PC-9 (cell line): Measurements from ENCODE around the gene CTNNA3. TPM values are rescaled to one million over a fixed set of nuclear protein-coding genes. Genes with fewer than 3 reads are reported as not detected.

Experiments used
- BruUV-seq: library from RNA; stranded (reverse); fragments of 400-500 nt; replicated peaks from 2 replicates; lab custom pipeline; 2021; lab: Mats Ljungman, UMichigan
- CTCF ChIA-PET: fragments of 300-600 bp; sonication (Branson Sonifier 250); formaldehyde crosslinking; loops from one replicate; lab custom pipeline; 2022; ENCODE audit warnings: antibody characterized with exemption; lab: Charles Lee
- POLR2A ChIA-PET: fragments of 300-600 bp; sonication (Branson Sonifier 250); formaldehyde crosslinking; loops from one replicate; lab custom pipeline; 2022; ENCODE audit warnings: antibody characterized with exemption; ENCODE audit not compliant: unreplicated experiment; lab: Charles Lee
- DNase-seq, 2 experiments: peaks; one replicate each; pipeline versions ENCODE4 v3.0.0 to v3.0.0-alpha.2; 2015 to 2022; ENCODE audit warnings: mixed read lengths in 1 of 2
- H2AFZ ChIP-seq: fragments of 200-600 bp; sonication (generic); 2 replicates; pipeline ENCODE4 v1.8.1; 2017; ENCODE audit warnings: antibody characterized with exemption
- H3F3A ChIP-seq: fragments of 200-600 bp; sonication (generic); 2 replicates; pipeline ENCODE4 v1.8.1; 2017; ENCODE audit warnings: antibody characterized with exemption, mild to moderate bottlenecking, low read depth; ENCODE audit not compliant: insufficient read depth
- H3K27ac ChIP-seq: fragments of 200-600 bp; sonication (generic); 2 replicates; pipeline ENCODE4 v1.6.1; 2016; ENCODE audit warnings: mixed run types
- H3K27me3 ChIP-seq: fragments of 200-600 bp; sonication (generic); 2 replicates; pipeline ENCODE4 v1.6.1; 2016; ENCODE audit warnings: low read depth, mixed run types; ENCODE audit not compliant: insufficient read depth
- H3K36me3 ChIP-seq: fragments of 200-600 bp; sonication (generic); 2 replicates; pipeline ENCODE4 v1.6.1; 2016; ENCODE audit warnings: low read depth, mixed run types
- H3K4me1 ChIP-seq: fragments of 200-600 bp; sonication (generic); replicated peaks from 2 replicates; pipeline ENCODE4 v1.6.1; 2016; ENCODE audit warnings: mixed run types; ENCODE audit not compliant: insufficient read depth
- H3K4me2 ChIP-seq: fragments of 200-600 bp; sonication (generic); 2 replicates; pipeline ENCODE4 v1.6.1; 2017; ENCODE audit warnings: mixed run types
- H3K4me3 ChIP-seq: fragments of 200-600 bp; sonication (generic); 2 replicates; pipeline ENCODE4 v1.6.1; 2016; ENCODE audit warnings: mixed run types
- H3K79me2 ChIP-seq: fragments of 200-600 bp; sonication (generic); 2 replicates; pipeline ENCODE4 v1.6.1; 2017; ENCODE audit warnings: low read depth, mixed run types
- H3K9me2 ChIP-seq: fragments of 200-600 bp; sonication (generic); 2 replicates; pipeline ENCODE4 v1.8.1; 2017; ENCODE audit warnings: mild to moderate bottlenecking; ENCODE audit not compliant: insufficient read depth
- H3K9me3 ChIP-seq: fragments of 200-600 bp; sonication (generic); 2 replicates; pipeline ENCODE4 v1.8.1; 2016; ENCODE audit warnings: low read depth; ENCODE audit not compliant: insufficient read depth
- H4K20me1 ChIP-seq: fragments of 200-600 bp; sonication (generic); 2 replicates; pipeline ENCODE4 v1.8.1; 2017; ENCODE audit not compliant: insufficient read depth
- EZH2 ChIP-seq: fragments of 200-600 bp; sonication (generic); IDR thresholded peaks from 2 replicates; pipeline ENCODE4 v1.8.0; 2017; ENCODE audit warnings: antibody characterized with exemption, low read depth
- intact Hi-C: fragments of 100-400 bp; cut with micrococcal nuclease; formaldehyde crosslinking; loops from one replicate; pipeline ENCODE4 v1.10.0; 2022; ENCODE audit not compliant: unreplicated experiment
- total RNA-seq: library from RNA; stranded (reverse); gene quantifications from 2 replicates; pipeline ENCODE4 v1.2.3, GENCODE V29; 2021
- TF ChIP-seq, protein P1 (sequence below): fragments of 200-600 bp; sonication (generic); conservative IDR thresholded peaks from 2 replicates; pipeline ENCODE4 v1.6.1; 2017; ENCODE audit warnings: mixed run types, antibody characterized with exemption, mild to moderate bottlenecking, moderate library complexity

CTNNA3 gene
- total RNA-seq, 1 experiment from 2014 or later, result not detected

DNA sequence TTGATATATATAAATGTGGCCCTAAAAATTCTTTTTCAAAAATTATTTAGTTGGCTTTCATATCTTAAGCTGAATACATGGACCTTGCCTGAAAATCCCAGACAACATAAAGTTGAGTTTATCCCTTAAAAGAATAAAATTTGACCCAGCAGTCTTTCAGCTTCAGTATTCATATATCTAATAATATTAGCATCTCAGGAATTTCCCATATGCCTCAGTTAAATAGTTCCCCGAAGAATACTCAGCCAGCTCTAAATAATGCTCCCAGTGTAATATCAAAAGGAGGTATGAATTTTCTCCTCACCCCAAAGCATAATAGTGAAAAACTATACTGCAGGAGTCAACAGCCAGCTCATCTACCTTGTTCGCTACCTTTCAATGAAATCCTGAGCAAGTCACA is 145.9 kb downstream of the CTNNA3 start:
- H2AFZ ChIP-seq, result no peak overlapping the region
- no peak overlapping the region for H3K4me3 ChIP-seq
- ChIA-PET POLR2A (no interaction called here), CTCF (no interaction called here)
- H3K27ac ChIP-seq, result no peak overlapping the region
- no peaks in the 10 kb centered on the region for H3K27me3 ChIP-seq
- no peaks in the 10 kb centered on the region for H3K36me3 ChIP-seq
- no peak for DNase-seq
- H3K4me1 ChIP-seq, result no peaks in the 10 kb centered on the region
- TF ChIP-seq, protein P1, sequence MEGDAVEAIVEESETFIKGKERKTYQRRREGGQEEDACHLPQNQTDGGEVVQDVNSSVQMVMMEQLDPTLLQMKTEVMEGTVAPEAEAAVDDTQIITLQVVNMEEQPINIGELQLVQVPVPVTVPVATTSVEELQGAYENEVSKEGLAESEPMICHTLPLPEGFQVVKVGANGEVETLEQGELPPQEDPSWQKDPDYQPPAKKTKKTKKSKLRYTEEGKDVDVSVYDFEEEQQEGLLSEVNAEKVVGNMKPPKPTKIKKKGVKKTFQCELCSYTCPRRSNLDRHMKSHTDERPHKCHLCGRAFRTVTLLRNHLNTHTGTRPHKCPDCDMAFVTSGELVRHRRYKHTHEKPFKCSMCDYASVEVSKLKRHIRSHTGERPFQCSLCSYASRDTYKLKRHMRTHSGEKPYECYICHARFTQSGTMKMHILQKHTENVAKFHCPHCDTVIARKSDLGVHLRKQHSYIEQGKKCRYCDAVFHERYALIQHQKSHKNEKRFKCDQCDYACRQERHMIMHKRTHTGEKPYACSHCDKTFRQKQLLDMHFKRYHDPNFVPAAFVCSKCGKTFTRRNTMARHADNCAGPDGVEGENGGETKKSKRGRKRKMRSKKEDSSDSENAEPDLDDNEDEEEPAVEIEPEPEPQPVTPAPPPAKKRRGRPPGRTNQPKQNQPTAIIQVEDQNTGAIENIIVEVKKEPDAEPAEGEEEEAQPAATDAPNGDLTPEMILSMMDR, result no peak
- TF ChIP-seq EZH2, result no peak
- H3F3A ChIP-seq, result no peaks in the 10 kb centered on the region
- BruUV-seq, result no TSS peak
- intact Hi-C loops, result no loop called here
- H4K20me1 ChIP-seq, result no peaks in the 10 kb centered on the region
- no peaks in the 10 kb centered on the region for H3K79me2 ChIP-seq
- no peaks in the 10 kb centered on the region for H3K9me3 ChIP-seq
- no peaks in the 10 kb centered on the region; the same call in 1 of the 2 replicates for H3K9me2 ChIP-seq
- H3K4me2 ChIP-seq, result no peak overlapping the region

GRCh38 chr10:67549390-67549789 is 146.6 kb downstream of the CTNNA3 start:
- H3K4me3 ChIP-seq, result no peak overlapping the region
- H3K4me1 ChIP-seq, result no peaks in the 10 kb centered on the region
- no peaks in the 10 kb centered on the region; the same call in 1 of the 2 replicates for H3K9me2 ChIP-seq
- no peaks in the 10 kb centered on the region for H3K27me3 ChIP-seq
- ChIA-PET POLR2A (no interaction called here), CTCF (no interaction called here)
- TF ChIP-seq, protein P1, result no peak
- no peak for TF ChIP-seq EZH2
- H4K20me1 ChIP-seq, result no peaks in the 10 kb centered on the region
- no peaks in the 10 kb centered on the region for H3F3A ChIP-seq
- no peaks in the 10 kb centered on the region for H3K9me3 ChIP-seq
- H3K4me2 ChIP-seq, result no peak overlapping the region
- H3K36me3 ChIP-seq, result no peaks in the 10 kb centered on the region
- no peak for DNase-seq
- intact Hi-C loops, result no loop called here
- H3K79me2 ChIP-seq, result no peaks in the 10 kb centered on the region
- H2AFZ ChIP-seq, result no peak overlapping the region
- H3K27ac ChIP-seq, result no peak overlapping the region
- BruUV-seq, result no TSS peak

DNA sequence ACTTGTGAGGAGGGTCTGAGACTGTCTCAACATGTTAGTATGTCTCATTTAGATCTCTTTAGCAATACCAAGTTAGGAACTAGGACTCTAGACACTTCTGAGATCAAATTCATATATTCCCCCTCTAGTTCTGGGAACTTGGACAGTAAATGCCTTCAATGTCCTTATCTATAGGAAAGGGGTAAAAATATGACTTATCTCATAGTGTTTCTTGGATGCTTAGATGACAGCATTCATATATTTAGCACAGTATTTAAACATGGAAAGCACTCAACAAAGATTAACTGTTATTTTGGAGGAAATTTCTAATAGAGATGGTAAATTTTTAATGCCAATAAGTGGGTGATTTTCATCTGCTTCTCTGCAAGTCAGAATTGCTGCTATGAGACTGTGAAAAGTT is 154.6 kb downstream of the CTNNA3 start:
- H2AFZ ChIP-seq, result no peak overlapping the region
- no peak overlapping the region for H3K27ac ChIP-seq
- H4K20me1 ChIP-seq, result no peaks in the 10 kb centered on the region
- no peaks in the 10 kb centered on the region for H3K36me3 ChIP-seq
- DNase-seq, result no peak
- no peaks in the 10 kb centered on the region; the same call in 1 of the 2 replicates for H3K9me2 ChIP-seq
- no peaks in the 10 kb centered on the region for H3K9me3 ChIP-seq
- H3K4me3 ChIP-seq, result no peak overlapping the region
- H3K27me3 ChIP-seq, result no peaks in the 10 kb centered on the region
- no peaks in the 10 kb centered on the region for H3F3A ChIP-seq
- intact Hi-C loops, result no loop called here
- POLR2A ChIA-PET, result interaction anchor here (0.7 kb wide), 1 partner anchor 235 kb away, joined by 3 read pairs; no protein-coding TSS in a partner anchor
- no TSS peak for BruUV-seq
- H3K79me2 ChIP-seq, result no peaks in the 10 kb centered on the region
- TF ChIP-seq, protein P1, result no peak
- TF ChIP-seq EZH2, result no peak
- H3K4me2 ChIP-seq, result no peak overlapping the region
- CTCF ChIA-PET, result no interaction called here
- H3K4me1 ChIP-seq, result no peaks in the 10 kb centered on the region
